HG03457 (cell line): ENCODE measurements around the gene CDC14A.

ENCODE experiments used
- ATAC-seq: cut with Tn5 transposase; IDR thresholded peaks from one replicate; pipeline ENCODE4 v1.9.1; 2021; ENCODE audit warnings: moderate number of reproducible peaks; ENCODE audit not compliant: unreplicated experiment

The CDC14A gene

DNA sequence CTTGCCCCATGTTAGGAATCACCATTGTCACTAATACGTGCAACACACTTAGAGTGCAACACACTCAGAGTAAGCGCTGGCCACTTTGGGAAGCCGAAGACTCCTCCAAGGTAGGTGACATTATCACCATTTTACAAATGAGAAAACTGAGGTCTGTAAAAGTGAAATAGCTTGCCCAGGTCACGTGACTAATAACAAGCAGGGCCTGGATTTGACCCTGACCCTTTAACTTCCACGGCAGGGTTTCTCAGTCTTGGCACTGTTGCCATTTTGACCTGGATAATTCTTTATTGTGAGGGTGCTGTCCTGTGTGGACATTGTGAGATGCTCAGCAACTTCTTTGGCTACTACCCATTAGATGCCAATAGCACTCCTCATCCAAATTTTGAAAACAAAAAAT, 177.8 kb downstream of the CDC14A start:
- no peak for ATAC-seq

DNA sequence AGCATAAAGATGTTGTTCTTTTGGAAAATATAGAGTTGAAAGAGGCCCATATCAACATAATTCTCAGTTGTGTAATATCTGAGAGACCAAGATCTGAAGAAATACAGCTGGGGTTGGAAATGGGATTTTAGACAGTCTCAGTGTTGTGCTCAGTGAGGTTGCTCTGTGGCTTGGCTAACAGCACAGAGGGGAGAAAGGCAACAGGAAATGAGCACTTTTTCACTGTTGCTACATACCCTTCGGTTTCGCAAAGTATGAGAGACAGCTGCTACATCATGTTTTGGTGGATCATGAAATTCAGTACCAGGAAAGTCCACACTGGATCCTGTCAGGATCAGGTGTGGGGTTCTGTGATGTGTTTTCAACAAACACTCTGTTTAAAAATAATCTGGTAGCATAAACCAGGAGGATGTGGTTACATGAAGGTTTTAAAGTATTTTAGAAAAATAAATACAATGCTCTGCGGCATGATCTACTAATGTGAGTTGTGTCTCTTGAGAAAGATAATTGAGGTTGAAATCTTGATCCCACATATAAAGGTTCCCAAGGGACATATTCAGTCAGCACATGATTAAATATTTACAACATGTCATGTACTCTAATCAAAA, 178.7 kb downstream of the CDC14A start:
- peak; percentile 82 for ATAC-seq

DNA sequence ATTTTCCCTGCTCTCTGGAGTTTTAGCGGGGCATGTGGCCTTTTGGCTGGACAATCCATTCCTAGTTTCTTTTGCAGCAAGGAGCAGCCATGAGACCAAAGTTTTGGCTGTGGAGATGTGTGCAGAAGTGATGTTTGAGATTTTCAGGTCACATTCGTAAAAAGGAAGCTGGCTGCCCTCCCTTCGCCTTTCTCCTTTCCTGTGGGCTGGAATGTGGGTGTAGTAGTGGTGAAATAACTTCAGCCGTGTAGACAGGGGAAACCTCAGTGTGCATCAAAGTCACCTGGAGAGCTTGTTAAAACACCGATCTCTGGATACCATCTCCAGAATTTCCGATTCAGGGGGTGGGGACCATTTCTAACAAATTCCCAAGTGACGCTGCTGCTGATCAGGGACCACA, 180.3 kb downstream of the CDC14A start:
- no peak for ATAC-seq

DNA sequence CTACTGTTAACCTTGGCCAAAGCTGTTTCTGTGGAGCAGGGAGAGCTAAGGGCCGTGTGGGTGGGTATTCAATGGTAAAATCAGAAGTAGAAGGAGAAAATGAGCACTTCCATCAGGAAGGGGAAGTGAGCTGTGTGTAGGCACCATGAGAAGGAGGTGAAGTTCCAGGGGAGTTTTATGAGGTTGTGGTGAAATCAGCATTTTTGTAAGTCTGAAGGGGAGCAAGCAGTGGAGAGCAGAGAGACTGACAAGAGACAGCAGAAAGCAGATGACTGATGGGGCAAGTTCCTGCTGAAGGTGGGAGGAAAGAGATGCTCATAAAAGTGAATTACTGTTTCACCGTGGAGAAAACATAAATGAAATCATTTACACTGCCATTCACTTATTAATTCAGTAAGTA, 183.0 kb downstream of the CDC14A start:
- no peak for ATAC-seq

DNA sequence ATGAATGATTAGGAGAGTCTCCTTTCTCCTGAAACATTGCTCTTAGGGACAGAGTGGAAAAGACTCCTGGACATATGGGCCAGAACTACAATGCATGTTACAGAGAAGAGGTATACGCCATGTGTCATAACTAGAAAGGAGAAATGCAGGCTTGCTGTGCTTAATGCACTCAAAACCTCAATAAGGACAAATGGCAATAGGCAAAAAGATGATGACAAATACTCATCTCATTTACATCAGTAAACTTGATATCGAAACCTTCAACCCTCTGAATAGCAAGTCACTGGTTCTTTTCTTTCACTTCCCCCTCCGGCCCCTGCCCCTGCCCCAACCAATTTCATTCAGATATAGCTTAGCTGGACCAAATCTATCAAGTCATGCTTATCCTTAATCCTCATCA, 183.7 kb downstream of the CDC14A start:
- ATAC-seq = peak; percentile 85

DNA sequence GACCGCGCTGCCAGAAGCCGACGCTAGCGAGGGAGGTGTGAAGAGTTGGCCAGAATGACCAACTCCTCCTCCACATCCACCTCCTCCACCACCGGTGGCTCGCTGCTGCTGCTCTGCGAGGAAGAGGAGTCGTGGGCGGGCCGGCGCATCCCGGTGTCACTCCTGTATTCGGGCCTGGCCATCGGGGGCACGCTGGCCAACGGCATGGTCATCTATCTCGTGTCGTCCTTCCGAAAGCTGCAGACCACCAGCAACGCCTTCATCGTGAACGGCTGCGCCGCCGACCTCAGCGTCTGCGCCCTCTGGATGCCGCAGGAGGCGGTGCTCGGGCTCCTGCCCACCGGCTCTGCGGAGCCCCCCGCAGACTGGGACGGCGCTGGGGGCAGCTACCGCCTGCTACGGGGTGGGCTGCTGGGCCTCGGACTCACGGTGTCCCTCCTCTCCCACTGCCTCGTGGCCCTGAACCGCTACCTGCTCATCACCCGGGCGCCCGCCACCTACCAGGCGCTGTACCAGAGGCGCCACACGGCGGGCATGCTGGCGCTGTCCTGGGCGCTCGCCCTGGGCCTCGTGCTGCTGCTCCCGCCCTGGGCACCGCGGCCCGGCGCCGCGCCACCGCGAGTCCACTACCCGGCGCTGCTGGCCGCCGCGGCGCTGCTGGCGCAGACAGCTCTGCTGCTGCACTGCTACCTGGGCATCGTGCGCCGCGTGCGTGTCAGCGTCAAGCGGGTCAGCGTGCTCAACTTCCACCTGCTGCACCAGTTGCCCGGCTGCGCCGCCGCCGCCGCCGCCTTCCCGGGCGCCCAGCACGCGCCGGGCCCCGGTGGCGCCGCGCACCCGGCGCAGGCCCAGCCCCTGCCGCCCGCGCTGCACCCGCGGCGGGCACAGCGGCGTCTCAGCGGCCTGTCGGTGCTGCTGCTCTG, 186.9 kb downstream of the CDC14A start:
- ATAC-seq = no peak

DNA sequence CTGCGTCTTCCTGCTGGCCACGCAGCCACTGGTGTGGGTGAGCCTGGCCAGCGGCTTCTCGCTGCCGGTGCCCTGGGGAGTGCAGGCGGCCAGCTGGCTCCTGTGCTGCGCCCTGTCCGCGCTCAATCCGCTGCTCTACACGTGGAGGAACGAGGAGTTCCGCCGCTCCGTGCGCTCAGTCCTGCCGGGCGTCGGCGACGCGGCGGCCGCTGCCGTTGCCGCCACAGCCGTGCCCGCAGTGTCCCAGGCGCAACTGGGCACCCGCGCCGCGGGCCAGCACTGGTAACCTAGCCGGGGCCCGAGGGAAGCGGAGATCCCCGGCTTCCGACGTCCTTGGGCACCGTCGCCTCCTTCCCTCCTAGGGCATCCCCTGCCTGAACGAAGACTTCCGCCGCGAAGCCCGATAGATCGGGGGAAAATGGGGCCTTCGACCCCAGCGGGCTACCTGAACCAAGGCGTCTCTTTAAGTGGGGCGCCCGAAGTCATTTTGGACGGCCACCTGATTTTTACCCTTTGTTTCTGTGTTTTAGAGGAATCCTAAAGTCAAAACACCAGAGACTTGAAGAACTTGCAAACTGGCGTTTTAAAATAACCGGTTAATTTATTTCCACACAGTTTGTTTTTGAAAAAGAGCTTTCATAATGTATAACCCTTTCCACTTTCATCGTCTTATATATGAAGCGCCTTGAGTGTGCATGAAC, 187.7 kb downstream of the CDC14A start:
- no peak for ATAC-seq

DNA sequence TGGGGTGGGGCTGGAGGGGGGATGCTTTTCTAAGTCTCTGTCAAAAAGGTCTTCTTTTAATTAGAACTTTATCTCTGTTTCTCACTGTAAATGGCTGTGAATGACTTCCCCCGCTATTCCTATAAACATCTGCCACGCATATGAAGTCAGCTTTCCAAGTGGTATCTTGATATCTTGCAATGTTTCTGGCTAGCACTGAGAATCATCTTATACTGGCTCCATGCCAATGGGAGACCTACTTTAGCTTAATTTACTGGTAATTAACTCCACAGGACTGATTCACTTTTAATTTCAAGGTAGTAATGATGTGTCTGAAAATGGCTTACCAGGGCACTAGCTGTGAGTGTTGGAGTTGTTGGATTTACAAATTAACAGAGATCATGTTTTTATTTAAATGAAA, 190.0 kb downstream of the CDC14A start:
- no peak for ATAC-seq

DNA sequence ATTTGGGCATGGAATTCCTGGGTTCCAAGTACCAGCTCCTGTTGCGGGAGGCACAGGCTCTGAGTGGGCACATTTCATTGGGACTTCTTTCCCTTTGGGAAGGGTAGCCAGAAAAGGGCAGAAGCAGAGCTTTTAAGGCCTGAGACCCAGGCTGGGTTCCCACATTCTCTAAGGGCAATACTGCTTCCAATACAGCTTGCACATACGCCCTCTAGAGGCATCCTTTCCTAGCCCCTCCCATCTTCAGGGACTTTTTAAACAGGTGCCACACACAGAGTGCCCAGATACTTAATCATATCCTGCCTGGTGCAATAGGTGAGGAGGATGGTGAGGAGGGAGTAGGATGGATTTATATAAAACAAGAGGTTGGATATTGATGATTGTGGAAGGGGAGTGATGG, 191.3 kb downstream of the CDC14A start:
- ATAC-seq = peak; percentile 49

DNA sequence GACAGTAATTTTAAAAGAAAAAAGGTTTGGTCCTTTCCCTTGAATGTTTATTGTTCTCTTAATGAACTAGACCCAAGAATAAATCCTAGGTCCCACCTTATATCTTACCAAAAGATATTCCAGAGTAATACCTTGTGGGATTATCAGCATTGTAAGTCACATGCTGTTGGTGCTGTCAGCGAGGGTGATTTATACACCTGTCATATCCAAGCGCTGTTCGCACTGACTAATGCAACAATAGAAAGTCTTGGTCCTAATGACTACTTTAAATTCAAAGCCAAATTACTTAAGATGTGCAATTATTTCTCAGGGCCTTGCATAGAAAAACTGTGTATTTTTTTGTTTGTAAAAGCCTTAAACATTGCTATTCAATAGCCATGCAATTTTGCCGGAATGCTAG, 192.5 kb downstream of the CDC14A start:
- ATAC-seq = no peak

DNA sequence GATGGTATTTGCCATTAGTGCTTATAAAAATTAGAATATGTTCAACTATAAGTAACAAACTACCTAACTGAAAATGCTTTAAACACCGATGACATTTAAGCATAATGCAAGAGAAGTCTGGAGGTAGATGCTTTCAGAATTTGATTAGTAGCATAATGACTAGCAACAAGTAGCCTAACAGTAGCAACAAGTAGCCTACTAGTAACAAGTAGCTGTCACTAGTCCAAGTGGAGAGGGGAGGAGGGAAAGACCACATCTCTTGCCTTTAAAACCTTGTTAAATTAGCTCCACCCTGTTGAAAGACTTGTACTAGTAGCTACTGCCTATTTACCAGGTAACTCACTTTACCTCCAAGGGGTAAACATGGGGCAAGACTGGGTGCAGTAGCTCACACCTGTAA, 193.5 kb downstream of the CDC14A start:
- no peak for ATAC-seq

DNA sequence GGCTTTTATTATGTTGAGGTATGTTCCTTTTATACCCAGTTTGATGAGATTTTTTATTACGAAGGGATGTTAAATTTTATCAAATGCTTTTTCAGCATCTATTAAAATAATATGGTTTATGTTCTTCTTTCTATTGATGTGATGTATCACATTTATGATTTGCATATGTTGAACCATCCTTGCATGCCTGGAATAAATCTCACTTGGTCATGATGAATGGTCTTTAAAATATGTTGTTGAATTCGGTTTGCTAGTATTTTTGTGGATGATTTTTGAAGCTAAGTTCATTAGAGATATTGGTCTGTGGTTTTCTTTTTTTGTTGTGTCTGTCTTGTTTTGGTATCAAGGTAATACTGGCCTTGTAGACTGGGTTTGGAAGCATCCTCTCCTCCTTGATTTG, 199.7 kb downstream of the CDC14A start:
- ATAC-seq = no peak

DNA sequence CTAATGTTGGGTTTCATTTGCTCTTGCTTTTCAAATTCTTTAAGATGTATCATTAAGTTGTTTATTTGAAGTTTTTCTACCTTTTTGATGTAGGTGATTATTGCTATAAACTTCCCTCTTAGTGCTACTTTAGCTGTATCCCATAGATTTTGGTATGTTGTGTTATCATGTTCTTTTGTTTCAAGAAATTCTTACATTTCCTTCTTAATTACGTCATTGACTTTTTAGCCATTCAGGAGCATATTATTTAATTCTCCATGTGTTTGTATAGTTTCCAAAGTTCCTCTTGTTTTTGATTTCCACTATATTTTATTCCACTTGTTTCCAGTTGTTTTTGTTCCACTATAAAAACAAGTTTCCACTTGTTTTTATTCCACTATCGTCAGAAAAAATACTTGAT, 200.6 kb downstream of the CDC14A start:
- ATAC-seq = no peak

DNA sequence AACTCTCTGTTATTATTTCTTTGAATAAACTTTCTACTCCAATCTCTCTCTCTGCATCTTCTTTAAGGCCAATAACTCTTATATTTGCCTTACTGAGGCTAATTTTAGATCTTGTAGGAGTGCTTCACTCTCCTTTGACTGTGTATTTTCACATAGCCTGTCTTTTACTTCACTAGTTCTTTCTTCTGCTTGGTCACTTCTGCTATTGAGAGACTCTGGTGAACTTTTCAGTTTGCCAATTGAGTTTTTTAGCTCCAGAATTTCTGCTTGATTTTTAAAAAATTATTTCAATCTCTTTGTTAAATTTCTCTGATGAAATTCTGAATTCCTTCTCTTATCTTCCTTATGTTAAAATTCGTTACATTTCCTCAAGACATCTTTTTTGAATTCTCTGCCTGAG, 203.9 kb downstream of the CDC14A start:
- no peak for ATAC-seq

DNA sequence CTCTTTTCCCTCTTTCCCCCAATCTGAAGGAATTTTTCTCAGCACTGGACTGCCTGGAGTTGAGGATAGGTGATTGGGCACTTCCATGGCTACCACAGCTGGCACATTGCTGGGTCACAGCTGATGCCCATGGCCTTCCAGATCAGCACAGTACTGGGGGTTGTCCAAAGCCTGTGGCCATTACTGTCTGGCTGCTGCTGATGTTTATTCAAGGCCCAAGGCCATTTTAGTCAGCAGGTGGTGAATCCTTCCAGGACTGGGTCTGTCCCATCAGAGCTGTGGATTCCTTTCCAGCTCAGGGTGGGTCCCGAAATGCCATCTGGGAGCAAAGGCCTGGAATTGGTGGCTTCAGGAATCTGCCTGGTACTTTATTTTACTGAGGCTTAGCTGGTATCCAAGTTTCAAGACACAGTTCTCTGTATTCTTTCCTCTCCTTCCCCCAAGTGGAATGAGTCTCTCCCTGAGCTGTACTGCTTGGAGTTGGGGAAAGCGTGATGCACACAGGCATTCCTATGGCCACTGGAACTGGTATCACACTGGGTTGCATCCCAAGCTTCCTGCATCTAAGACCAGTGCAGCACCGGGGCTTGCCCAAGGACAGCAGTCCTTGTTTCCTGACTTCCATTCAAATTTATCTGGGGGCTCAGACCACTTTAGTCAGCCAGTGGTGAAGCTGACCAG, 204.8 kb downstream of the CDC14A start:
- ATAC-seq = no peak

DNA sequence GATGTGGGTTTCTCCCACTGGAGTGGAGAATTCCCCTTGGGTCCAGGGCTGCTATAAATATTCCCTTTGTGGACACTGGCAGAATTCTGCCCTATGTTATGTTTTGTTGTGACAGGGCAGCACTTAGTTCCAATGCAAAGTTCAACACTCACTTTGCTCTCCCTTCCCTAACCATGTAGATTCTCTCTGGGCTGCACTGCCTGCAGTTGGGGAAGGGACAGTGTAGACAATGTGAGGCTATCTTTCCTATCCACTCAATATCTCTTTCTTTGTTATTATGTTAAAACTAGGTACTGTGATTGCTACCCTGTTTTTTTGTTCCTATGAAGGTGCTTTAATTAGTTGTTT, 205.3 kb downstream of the CDC14A start:
- no peak for ATAC-seq

DNA sequence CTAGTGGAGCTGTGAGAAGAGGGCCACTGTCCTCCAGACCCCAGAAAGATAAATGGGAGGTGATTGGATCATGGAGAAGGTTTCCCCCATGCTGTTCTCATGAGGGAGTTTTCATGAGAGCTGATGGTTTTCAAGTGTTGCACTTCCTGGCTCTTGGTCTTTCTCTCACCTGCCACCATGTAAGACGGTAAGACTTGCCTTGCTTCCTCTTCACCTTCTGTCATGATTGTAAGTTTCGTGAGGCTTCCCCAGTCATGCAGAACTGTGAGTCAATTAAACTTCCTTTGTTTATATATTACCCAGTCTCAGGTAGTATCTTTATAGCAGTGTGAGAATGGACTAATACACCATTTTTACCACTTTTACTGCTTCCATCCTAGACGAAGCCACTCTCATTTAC, 213.2 kb downstream of the CDC14A start:
- ATAC-seq = no peak

DNA sequence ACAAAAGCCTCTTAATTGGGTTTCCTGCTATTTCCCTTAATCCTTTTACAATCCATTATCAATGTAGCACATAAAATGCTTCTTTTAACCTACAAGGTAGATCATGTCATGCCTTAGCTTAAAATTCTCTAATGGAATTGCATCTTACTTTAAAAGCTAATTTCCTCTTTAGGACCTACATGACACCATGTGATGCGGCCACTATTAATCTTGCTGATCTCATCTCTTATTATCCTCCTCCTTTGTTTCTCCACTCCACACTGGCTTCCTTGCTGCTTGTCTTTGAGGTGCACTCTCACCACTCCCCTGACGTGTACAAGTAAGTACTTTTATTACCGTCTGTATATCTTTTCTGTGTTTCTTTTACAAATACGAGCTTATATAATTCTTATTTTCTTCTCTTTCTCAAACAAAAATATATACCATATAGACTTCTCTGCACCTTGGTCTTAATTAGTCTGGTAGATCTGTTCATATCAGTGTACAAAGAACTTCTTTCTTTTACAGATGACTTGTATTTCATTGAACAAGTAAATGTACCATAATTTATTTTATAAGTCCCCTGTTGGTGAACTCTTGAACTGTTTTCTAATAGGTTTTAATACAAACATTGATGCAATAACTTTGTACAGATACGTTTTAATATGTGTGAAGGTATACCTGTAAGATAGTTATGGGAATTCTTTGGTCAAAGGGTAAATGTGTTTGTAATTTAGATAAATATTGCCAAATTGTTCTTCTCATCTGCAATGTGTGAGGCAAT, 213.8 kb downstream of the CDC14A start:
- ATAC-seq = no peak

DNA sequence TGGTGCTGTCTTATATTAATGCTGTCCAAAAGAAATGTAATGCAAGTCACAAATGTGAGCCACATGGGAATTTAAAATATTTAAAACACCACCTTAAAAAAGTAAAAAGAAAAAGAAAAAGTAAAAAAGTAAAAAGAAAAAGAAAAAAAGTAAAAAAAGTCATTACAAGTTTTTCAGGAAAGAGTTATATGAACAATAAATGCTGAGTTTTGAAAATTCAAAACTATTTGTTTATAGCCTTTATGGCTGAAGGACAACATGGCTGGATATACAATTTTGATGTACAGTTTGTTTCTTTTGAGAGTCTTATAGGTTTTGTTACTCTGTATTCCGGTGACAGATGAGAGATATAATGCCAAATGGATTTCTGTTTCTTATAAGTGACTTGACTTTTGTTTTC, 214.8 kb downstream of the CDC14A start:
- no peak for ATAC-seq
